Nephron (organoid): ENCODE data around the gene OR5K3.

Experiments
- H3K27ac Mint-ChIP-seq, 3 experiments: 2 replicates each; pipeline ENCODE4 v1.8.0; 2020; ENCODE audit warnings: mixed read lengths in 3 of 3, mild to moderate bottlenecking in 2 of 3, moderate library complexity in 1 of 3
- H3K27me3 Mint-ChIP-seq: 2 replicates; pipeline ENCODE4 v1.8.0; 2021; ENCODE audit warnings: low read depth, mild to moderate bottlenecking, moderate library complexity, mixed read lengths
- H3K36me3 Mint-ChIP-seq: 2 replicates; pipeline ENCODE4 v1.8.0; 2020; ENCODE audit warnings: low read depth, mixed read lengths
- H3K4me1 Mint-ChIP-seq: 2 replicates; pipeline ENCODE4 v1.8.0; 2020; ENCODE audit warnings: mixed read lengths
- H3K4me3 Mint-ChIP-seq, 3 experiments: 2 replicates each; pipeline ENCODE4 v1.8.0; 2020; ENCODE audit warnings: mild to moderate bottlenecking in 3 of 3, mixed read lengths in 3 of 3, moderate library complexity in 2 of 3
- H3K9me3 Mint-ChIP-seq: 2 replicates; pipeline ENCODE4 v1.8.0; 2020; ENCODE audit warnings: mixed read lengths
- CTCF ChIP-seq, 3 experiments: fragments of 200-600 bp; sonication (generic); IDR thresholded peaks; one replicate each; pipeline ENCODE4 v1.5.0; 2021; ENCODE audit warnings: antibody characterized with exemption in 3 of 3; ENCODE audit not compliant: unreplicated experiment in 3 of 3

Gene OR5K3

GRCh38 chr3:98434412-98434811 lies 43.9 kb downstream of the OR5K3 start:
- Mint-ChIP-seq H3K27ac (no peak overlapping the region), H3K4me3 (no peak overlapping the region), H3K9me3 (peaks cover 9% of the 10 kb centered on the region), H3K36me3 (no peaks in the 10 kb centered on the region), H3K4me1 (no peaks in the 10 kb centered on the region), H3K27me3 (no peaks in the 10 kb centered on the region)
- TF ChIP-seq CTCF (IDR thresholded peaks at IDR 0.05; ENCODE audit: unreplicated experiment in 3 of 3): no peak

- TF ChIP-seq CTCF (IDR thresholded peaks at IDR 0.05; ENCODE audit: unreplicated experiment in 3 of 3): no peak
- Mint-ChIP-seq H3K4me1 (no peaks in the 10 kb centered on the region), H3K27me3 (no peaks in the 10 kb centered on the region), H3K9me3 (no peaks in the 10 kb centered on the region), H3K36me3 (no peaks in the 10 kb centered on the region), H3K27ac (no peak overlapping the region), H3K4me3 (no peak overlapping the region)
Measured at GRCh38 chr3:98440283-98440682, 49.8 kb downstream of the OR5K3 start.
